CD8-positive, alpha-beta memory T cell (primary cell): ENCODE measurements around the gene HPN. TPM values are rescaled to one million over a fixed set of nuclear protein-coding genes. Genes with fewer than 3 reads are reported as not detected.
A peak's percentile ranks its signal among the peaks of the same experiment; 100 is the strongest.
"Not testable (repeated sequence)": the region's sequence is repeated elsewhere in the genome, so short reads cannot be mapped to it uniquely, and the experiment has no call there.

Experiments
- CTCF ChIA-PET: fragments of 350-600 bp; sonication (Branson Sonifier 250); formaldehyde crosslinking; loops from one replicate; lab custom pipeline; 2021; ENCODE audit warnings: antibody characterized with exemption; lab: Charles Lee
- POLR2A ChIA-PET: fragments of 350-600 bp; sonication (Branson Sonifier 250); formaldehyde crosslinking; loops from one replicate; lab custom pipeline; 2021; ENCODE audit warnings: antibody characterized with exemption; lab: Charles Lee
- DNase-seq, 5 donors: peaks; one replicate each; pipeline versions ENCODE4 v3.0.0 to v3.0.0-alpha.2; 2020 to 2022; ENCODE audit warnings: mixed read lengths in 1 of 5
- H3K27ac ChIP-seq: one replicate; pipeline ENCODE4 v1.7.0; 2013; ENCODE audit warnings: low read depth, mild to moderate bottlenecking, low read length, moderate library complexity
- H3K27me3 ChIP-seq: 2 replicates; pipeline ENCODE4 v1.7.0; 2013; ENCODE audit warnings: low read length, mild to moderate bottlenecking; ENCODE audit not compliant: insufficient read depth, poor library complexity, severe bottlenecking
- H3K36me3 ChIP-seq: 2 replicates; pipeline ENCODE4 v1.7.0; 2013; ENCODE audit warnings: mild to moderate bottlenecking, low read length, moderate library complexity; ENCODE audit not compliant: insufficient read depth
- H3K4me1 ChIP-seq: 2 replicates; pipeline ENCODE4 v1.7.0; 2013; ENCODE audit warnings: mild to moderate bottlenecking, low read length, moderate library complexity; ENCODE audit not compliant: insufficient read depth
- H3K4me3 ChIP-seq: 2 replicates; pipeline ENCODE4 v1.7.0; 2013; ENCODE audit warnings: mild to moderate bottlenecking, low read length
- H3K9me3 ChIP-seq: 2 replicates; pipeline ENCODE4 v1.7.0; 2013; ENCODE audit warnings: mild to moderate bottlenecking, low read length
- H3K27ac Mint-ChIP-seq, 8 donors: one replicate each; pipeline ENCODE4 v1.8.0; 2020 to 2021; ENCODE audit warnings: mixed read lengths in 8 of 8, mild to moderate bottlenecking in 6 of 8, inconsistent platforms in 3 of 8, moderate library complexity in 3 of 8
- H3K27me3 Mint-ChIP-seq, 2 donors: one replicate each; pipeline ENCODE4 v1.8.0; 2020 to 2021; ENCODE audit warnings: mixed read lengths in 2 of 2, mild to moderate bottlenecking in 1 of 2, moderate library complexity in 1 of 2
- H3K36me3 Mint-ChIP-seq, 3 donors: one replicate each; pipeline ENCODE4 v1.8.0; 2020 to 2021; ENCODE audit warnings: mixed read lengths in 3 of 3, inconsistent platforms in 1 of 3, mild to moderate bottlenecking in 1 of 3
- H3K4me1 Mint-ChIP-seq, 3 donors: one replicate each; pipeline ENCODE4 v1.8.0; 2020 to 2021; ENCODE audit warnings: mixed read lengths in 3 of 3, inconsistent platforms in 1 of 3, mild to moderate bottlenecking in 1 of 3
- H3K4me3 Mint-ChIP-seq, 7 donors: one replicate each; pipeline ENCODE4 v1.8.0; 2020 to 2021; ENCODE audit warnings: mixed read lengths in 7 of 7, mild to moderate bottlenecking in 6 of 7, moderate library complexity in 4 of 7, inconsistent platforms in 2 of 7
- H3K9me3 Mint-ChIP-seq, 5 donors: one replicate each; pipeline ENCODE4 v1.8.0; 2020 to 2022; ENCODE audit warnings: mixed read lengths in 5 of 5, mild to moderate bottlenecking in 3 of 5, moderate library complexity in 2 of 5, inconsistent platforms in 1 of 5
- polyA plus RNA-seq: library from polyadenylated mRNA; unstranded; fragments of 300-500 nt; fragmentation: Illumina TruSeq; gene quantifications from one replicate; pipeline ENCODE4 v1.2.3, GENCODE V29; 2021
- total RNA-seq, 2 experiments: library from RNA; stranded (reverse); gene quantifications; one replicate each; pipeline ENCODE4 v1.2.3, GENCODE V29; 2021

Gene HPN
- total and polyA plus RNA-seq, 3 experiments from 2014 or later = 0.53 TPM; not detected in 2

- no peak overlapping the region for H3K4me3 ChIP-seq
- ChIA-PET POLR2A (interaction anchor here (1.0 to 1.1 kb wide), 2 partner anchors 9 to 10 kb away, joined by 3 to 5 read pairs; no protein-coding TSS in a partner anchor), CTCF (interaction anchor here (1.5 to 1.9 kb wide), 2 partner anchors 9 to 33 kb away, joined by 4 to 7 read pairs; no protein-coding TSS in a partner anchor)
- Mint-ChIP-seq H3K4me1 (peaks cover 50 to 69% (median 55%) of the 10 kb centered on the region in 3 donors), H3K27me3 (no peaks in the 10 kb centered on the region), H3K27ac (peak overlapping the region in 7 of 8 donors; percentile 10 to 60 (median 29)), H3K4me3 (no peak overlapping the region), H3K36me3 (peaks cover 0 to 73% (median 6%) of the 10 kb centered on the region in 3 donors), H3K9me3 (no peaks in the 10 kb centered on the region)
- no peak for DNase-seq
- H3K27ac ChIP-seq = no peak overlapping the region
- no peaks in the 10 kb centered on the region for H3K27me3 ChIP-seq
- H3K36me3 ChIP-seq = peaks cover 28% of the 10 kb centered on the region
- H3K4me1 ChIP-seq = peaks cover 41% of the 10 kb centered on the region
- no peaks in the 10 kb centered on the region for H3K9me3 ChIP-seq
Observed at GRCh38 chr19:35005256-35005977, 36.1 kb upstream of the HPN start.

DNA sequence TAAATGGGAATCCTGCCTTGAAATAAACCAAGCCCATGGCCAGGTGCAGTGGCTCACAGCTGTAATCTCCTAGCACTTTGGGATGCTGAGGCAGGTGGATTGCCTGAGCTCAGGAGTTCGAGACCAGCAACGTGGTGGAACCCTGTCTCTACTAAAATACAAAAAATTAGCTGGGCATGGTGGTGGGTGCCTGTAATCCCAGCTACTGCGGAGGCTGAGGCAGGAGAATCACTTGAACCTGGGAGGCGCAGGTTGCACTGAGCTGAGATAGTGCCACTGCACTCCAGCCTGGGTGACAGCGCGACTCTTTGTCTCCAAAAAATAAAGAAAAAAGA lies 35.5 kb upstream of the HPN start:
- peak overlapping the region in 4 of 8 donors; percentile 10 to 98 (median 44) for H3K27ac Mint-ChIP-seq
- not testable (repeated sequence) for DNase-seq, H3K27me3 Mint-ChIP-seq, H3K9me3 Mint-ChIP-seq, H3K27me3 ChIP-seq, H3K4me3 ChIP-seq, H3K4me3 Mint-ChIP-seq, H3K27ac ChIP-seq, H3K9me3 ChIP-seq
- H3K4me1 ChIP-seq = peaks cover 46% of the 10 kb centered on the region
- H3K36me3 Mint-ChIP-seq = peaks cover 0 to 75% (median 7%) of the 10 kb centered on the region in 3 donors
- ChIA-PET CTCF (interaction anchor here (1.5 to 1.9 kb wide), 2 partner anchors 9 to 34 kb away, joined by 4 to 7 read pairs; no protein-coding TSS in a partner anchor), POLR2A (interaction anchor here (1.1 kb wide), 1 partner anchor 8 kb away, joined by 3 read pairs; no protein-coding TSS in a partner anchor)
- peaks cover 53 to 72% (median 58%) of the 10 kb centered on the region in 3 donors for H3K4me1 Mint-ChIP-seq
- H3K36me3 ChIP-seq = peaks cover 30% of the 10 kb centered on the region

GRCh38 chr19:35006342-35006998 lies 35.1 kb upstream of the HPN start:
- Histone ChIP-seq H3K27ac (no peak overlapping the region), H3K9me3 (no peaks in the 10 kb centered on the region), H3K4me1 (peaks cover 49% of the 10 kb centered on the region), H3K27me3 (no peaks in the 10 kb centered on the region), H3K4me3 (no peak overlapping the region), H3K36me3 (peaks cover 30% of the 10 kb centered on the region)
- DNase-seq = peak in 1 of 5 donors; percentile 7
- Mint-ChIP-seq H3K27me3 (no peaks in the 10 kb centered on the region), H3K4me1 (peaks cover 53 to 74% (median 58%) of the 10 kb centered on the region in 3 donors), H3K4me3 (no peak overlapping the region), H3K27ac (peak overlapping the region; percentile 25 to 98 (median 71)), H3K36me3 (peaks cover 0 to 76% (median 6%) of the 10 kb centered on the region in 3 donors), H3K9me3 (no peaks in the 10 kb centered on the region)
- ChIA-PET CTCF (interaction anchor here (1.5 to 2.3 kb wide), 3 partner anchors 8 to 38 kb away, joined by 4 to 7 read pairs (median 5); no protein-coding TSS in a partner anchor), POLR2A (interaction anchor here (1.1 kb wide), 1 partner anchor 8 kb away, joined by 3 read pairs; no protein-coding TSS in a partner anchor)

- no peak overlapping the region for H3K4me3 ChIP-seq
- Mint-ChIP-seq H3K36me3 (peaks cover 0 to 77% (median 6%) of the 10 kb centered on the region in 3 donors), H3K27me3 (no peaks in the 10 kb centered on the region), H3K27ac (peak overlapping the region; percentile 7 to 98 (median 51)), H3K4me1 (peaks cover 55 to 75% (median 60%) of the 10 kb centered on the region in 3 donors), H3K4me3 (no peak overlapping the region), H3K9me3 (no peaks in the 10 kb centered on the region)
- peaks cover 36% of the 10 kb centered on the region for H3K36me3 ChIP-seq
- ChIA-PET CTCF (interaction anchor here (1.9 to 2.3 kb wide), 2 partner anchors 35 to 37 kb away, joined by 5 to 7 read pairs; no protein-coding TSS in a partner anchor), POLR2A (no interaction called here)
- no peaks in the 10 kb centered on the region for H3K9me3 ChIP-seq
- H3K4me1 ChIP-seq = peaks cover 49% of the 10 kb centered on the region
- no peaks in the 10 kb centered on the region for H3K27me3 ChIP-seq
- H3K27ac ChIP-seq = no peak overlapping the region
- peak in 1 of 5 donors; percentile 16 for DNase-seq
Observed at GRCh38 chr19:35006999-35007365, 34.5 kb upstream of the HPN start.

DNA sequence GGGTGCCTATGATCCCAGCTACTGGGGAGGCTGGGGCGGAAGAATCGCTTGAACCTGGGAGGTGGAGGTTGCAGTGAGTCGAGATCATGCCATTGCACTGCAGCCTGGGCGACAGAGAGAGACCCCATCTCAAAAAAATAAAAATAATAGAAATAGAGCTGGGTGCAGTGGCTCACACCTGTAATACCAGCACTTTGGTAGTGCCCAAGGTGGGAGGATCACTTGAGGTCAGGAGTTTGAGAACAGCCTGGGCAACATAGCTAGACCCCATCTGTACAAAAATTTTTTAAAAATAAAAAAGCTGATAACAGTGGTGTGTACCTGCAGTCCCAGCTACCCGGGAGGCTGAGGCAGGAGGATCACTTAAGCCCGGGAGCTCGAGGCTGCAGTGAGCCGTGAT lies 34.1 kb upstream of the HPN start:
- CTCF ChIA-PET = interaction anchor here (1.9 to 2.3 kb wide), 2 partner anchors 35 to 37 kb away, joined by 5 to 7 read pairs; no protein-coding TSS in a partner anchor
- H3K4me3 Mint-ChIP-seq = peak overlapping the region in 1 of 7 donors; percentile 40
- peak overlapping the region in 3 of 8 donors; percentile 26 to 98 (median 78) for H3K27ac Mint-ChIP-seq
- H3K4me1 Mint-ChIP-seq = peaks cover 55 to 75% (median 60%) of the 10 kb centered on the region in 3 donors
- peaks cover 49% of the 10 kb centered on the region for H3K4me1 ChIP-seq
- H3K4me3 ChIP-seq, POLR2A ChIA-PET, H3K9me3 ChIP-seq, H3K27me3 Mint-ChIP-seq, H3K27me3 ChIP-seq, H3K27ac ChIP-seq, H3K9me3 Mint-ChIP-seq: not testable (repeated sequence)
- H3K36me3 ChIP-seq = peaks cover 39% of the 10 kb centered on the region
- peak in 1 of 5 donors; percentile 37 for DNase-seq
- peaks cover 0 to 78% (median 6%) of the 10 kb centered on the region in 3 donors for H3K36me3 Mint-ChIP-seq

GRCh38 chr19:35008891-35009341 lies 32.6 kb upstream of the HPN start:
- Histone ChIP-seq H3K9me3 (no peaks in the 10 kb centered on the region), H3K27me3 (no peaks in the 10 kb centered on the region), H3K36me3 (peaks cover 36% of the 10 kb centered on the region), H3K4me1 (peaks cover 49% of the 10 kb centered on the region), H3K4me3 (no peak overlapping the region), H3K27ac (no peak overlapping the region)
- H3K4me3 Mint-ChIP-seq = no peak overlapping the region
- peaks cover 0 to 69% (median 6%) of the 10 kb centered on the region in 3 donors for H3K36me3 Mint-ChIP-seq
- POLR2A ChIA-PET = no interaction called here
- no peak for DNase-seq
- CTCF ChIA-PET = interaction anchor here (2.3 to 2.8 kb wide), 2 partner anchors 35 to 36 kb away, joined by 5 to 12 read pairs; no protein-coding TSS in a partner anchor
- H3K27me3 Mint-ChIP-seq = peaks cover 0 to 1% of the 10 kb centered on the region in 2 donors
- no peaks in the 10 kb centered on the region for H3K9me3 Mint-ChIP-seq
- H3K27ac Mint-ChIP-seq = peak overlapping the region in 4 of 8 donors; percentile 6 to 69 (median 50)
- H3K4me1 Mint-ChIP-seq = peaks cover 55 to 75% (median 60%) of the 10 kb centered on the region in 3 donors

DNA sequence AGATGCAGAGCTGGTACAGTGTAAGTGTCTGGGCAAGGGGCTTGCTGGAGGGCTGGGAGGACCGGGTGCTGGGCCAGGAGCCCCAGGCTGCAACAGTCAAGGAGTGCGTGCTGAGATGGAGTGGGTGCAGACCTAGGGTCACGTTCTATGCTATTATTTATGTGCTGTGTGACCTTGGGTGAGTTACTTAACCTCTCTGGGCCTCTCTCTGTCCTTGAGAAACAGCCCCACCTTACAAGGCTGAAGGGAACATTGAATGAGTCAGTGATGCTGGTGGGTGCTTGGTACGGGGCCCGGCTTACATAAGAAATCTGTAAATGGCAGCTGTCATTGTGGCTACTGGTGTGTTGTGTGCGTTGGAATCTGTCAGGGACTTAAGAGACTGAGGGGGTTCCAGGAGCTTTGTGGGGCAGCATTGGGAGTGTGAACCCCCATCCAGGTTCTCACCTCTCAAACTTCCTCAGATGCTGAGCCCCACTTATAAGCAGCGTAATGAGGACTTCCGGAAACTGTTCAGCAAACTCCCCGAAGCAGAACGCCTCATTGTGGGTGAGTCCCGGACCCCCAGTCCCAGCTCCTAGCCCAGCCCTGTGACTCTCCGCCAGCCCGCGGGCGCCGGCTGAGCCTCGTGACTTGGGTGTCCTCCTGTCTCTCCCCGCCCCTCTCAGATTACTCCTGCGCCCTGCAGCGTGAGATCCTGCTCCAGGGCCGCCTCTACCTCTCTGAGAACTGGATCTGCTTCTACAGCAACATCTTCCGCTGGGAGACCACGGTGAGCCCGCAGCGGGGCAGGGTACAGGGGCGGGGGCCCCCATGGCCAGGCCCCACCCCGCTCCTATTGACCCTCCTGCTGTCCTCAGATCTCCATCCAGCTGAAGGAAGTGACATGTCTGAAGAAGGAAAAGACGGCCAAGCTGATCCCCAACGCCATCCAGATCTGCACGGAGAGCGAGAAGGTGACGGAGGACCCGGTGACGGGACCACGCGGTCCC lies 31.8 kb upstream of the HPN start:
- H3K36me3 ChIP-seq = peaks cover 36% of the 10 kb centered on the region
- peaks cover 57 to 75% (median 62%) of the 10 kb centered on the region in 3 donors for H3K4me1 Mint-ChIP-seq
- H3K4me1 ChIP-seq = peaks cover 48% of the 10 kb centered on the region
- H3K27ac ChIP-seq = no peak overlapping the region
- H3K9me3 ChIP-seq = no peaks in the 10 kb centered on the region
- no peaks in the 10 kb centered on the region for H3K27me3 ChIP-seq
- POLR2A ChIA-PET = interaction anchor here (1.0 to 1.6 kb wide), 2 partner anchors 9 to 12 kb away, joined by 3 to 6 read pairs; no protein-coding TSS in a partner anchor
- no peaks in the 10 kb centered on the region for H3K9me3 Mint-ChIP-seq
- H3K4me3 Mint-ChIP-seq = peak overlapping the region in 2 of 7 donors; percentile 5 to 55
- DNase-seq = no peak
- peak overlapping the region in 6 of 8 donors; percentile 41 to 98 (median 80) for H3K27ac Mint-ChIP-seq
- CTCF ChIA-PET = interaction anchor here (2.8 kb wide), 1 partner anchor 36 kb away, joined by 12 read pairs; no protein-coding TSS in a partner anchor
- peaks cover 4 to 67% (median 9%) of the 10 kb centered on the region in 3 donors for H3K36me3 Mint-ChIP-seq
- peaks cover 0 to 1% of the 10 kb centered on the region in 2 donors for H3K27me3 Mint-ChIP-seq
- no peak overlapping the region for H3K4me3 ChIP-seq
